H9 (cell line): Measurements from ENCODE around the gene ALKBH8. TPM values are rescaled to one million over a fixed set of nuclear protein-coding genes. Genes with fewer than 3 reads are reported as not detected.

Experiments
- DNase-seq: peaks from one replicate; pipeline ENCODE4 v3.0.0-alpha.2; 2017
- H2AFZ ChIP-seq: one replicate; pipeline ENCODE4 v1.6.1; 2013; ENCODE audit warnings: mild to moderate bottlenecking, low read length, control low read depth, moderate library complexity
- H2AK5ac ChIP-seq: 2 replicates; pipeline ENCODE4 v1.6.1; 2013; ENCODE audit warnings: low read length, control low read depth, mixed read lengths; ENCODE audit not compliant: insufficient read length
- H2BK120ac ChIP-seq: one replicate; pipeline ENCODE4 v1.6.1; 2013; ENCODE audit warnings: low read depth, mild to moderate bottlenecking, low read length, control low read depth, inconsistent platforms; ENCODE audit not compliant: poor library complexity, severe bottlenecking
- H2BK12ac ChIP-seq: 2 replicates; pipeline ENCODE4 v1.6.1; 2013; ENCODE audit warnings: low read length, control low read depth, mixed read lengths, low read depth; ENCODE audit not compliant: insufficient read length
- H2BK15ac ChIP-seq: 2 replicates; pipeline ENCODE4 v1.6.1; 2013; ENCODE audit warnings: low read depth, low read length, control low read depth
- H2BK20ac ChIP-seq: one replicate; pipeline ENCODE4 v1.6.1; 2013; ENCODE audit warnings: low read depth, mild to moderate bottlenecking, low read length, control low read depth, inconsistent platforms; ENCODE audit not compliant: poor library complexity, severe bottlenecking
- H2BK5ac ChIP-seq: 2 replicates; pipeline ENCODE4 v1.6.1; 2013; ENCODE audit warnings: low read length, control low read depth, mixed read lengths; ENCODE audit not compliant: insufficient read length
- H3K14ac ChIP-seq: 2 replicates; pipeline ENCODE4 v1.6.1; 2013; ENCODE audit warnings: low read length, control low read depth; ENCODE audit not compliant: insufficient read depth
- H3K18ac ChIP-seq: 2 replicates; pipeline ENCODE4 v1.6.1; 2013; ENCODE audit warnings: low read depth, mild to moderate bottlenecking, mixed read lengths, low read length, control low read depth; ENCODE audit not compliant: insufficient read length
- H3K23ac ChIP-seq: 2 replicates; pipeline ENCODE4 v1.6.1; 2013; ENCODE audit warnings: low read length, control low read depth, mixed read lengths, low read depth; ENCODE audit not compliant: insufficient read length
- H3K23me2 ChIP-seq: 2 replicates; pipeline ENCODE4 v1.6.1; 2013; ENCODE audit warnings: low read depth, mild to moderate bottlenecking, mixed read lengths, low read length, control low read depth; ENCODE audit not compliant: insufficient read length, poor library complexity, severe bottlenecking
- H3K27ac ChIP-seq: 2 replicates; pipeline ENCODE4 v1.5.1; 2013; ENCODE audit warnings: low read length, control low read depth, mixed read lengths, low read depth; ENCODE audit not compliant: insufficient read length
- H3K27me3 ChIP-seq: 2 replicates; pipeline ENCODE4 v1.6.1; 2013; ENCODE audit warnings: low read length, control low read depth, inconsistent platforms; ENCODE audit not compliant: insufficient read depth
- H3K4ac ChIP-seq: 2 replicates; pipeline ENCODE4 v1.6.1; 2013; ENCODE audit warnings: low read depth, mild to moderate bottlenecking, control low read depth, inconsistent platforms, low read length, moderate library complexity
- H3K4me1 ChIP-seq: 2 replicates; pipeline ENCODE4 v1.6.1; 2013; ENCODE audit warnings: low read length, control low read depth, inconsistent platforms; ENCODE audit not compliant: insufficient read depth
- H3K4me2 ChIP-seq: 2 replicates; pipeline ENCODE4 v1.6.1; 2013; ENCODE audit warnings: low read length, control low read depth, mixed read lengths; ENCODE audit not compliant: insufficient read length, insufficient read depth
- H3K56ac ChIP-seq: 2 replicates; pipeline ENCODE4 v1.6.1; 2013; ENCODE audit warnings: low read depth, mild to moderate bottlenecking, mixed read lengths, low read length, control low read depth; ENCODE audit not compliant: insufficient read length
- H3K79me1 ChIP-seq: 2 replicates; pipeline ENCODE4 v1.6.1; 2013; ENCODE audit warnings: low read depth, mild to moderate bottlenecking, moderate library complexity, low read length, control low read depth, inconsistent platforms; ENCODE audit not compliant: insufficient read depth, poor library complexity, severe bottlenecking
- H3K79me2 ChIP-seq: 2 replicates; pipeline ENCODE4 v1.6.1; 2013; ENCODE audit warnings: low read length, control low read depth, inconsistent platforms; ENCODE audit not compliant: insufficient read depth
- H3K9ac ChIP-seq: 2 replicates; pipeline ENCODE4 v1.6.1; 2013; ENCODE audit warnings: low read length, control low read depth, mixed read lengths; ENCODE audit not compliant: insufficient read length; ENCODE audit errors: extremely low read depth
- H3K9me3 ChIP-seq: one replicate; pipeline ENCODE4 v1.6.1; 2013; ENCODE audit warnings: low read depth, low read length, inconsistent platforms; ENCODE audit not compliant: control insufficient read depth
- H3T11ph ChIP-seq: one replicate; pipeline ENCODE4 v1.6.1; 2013; ENCODE audit warnings: mild to moderate bottlenecking, low read length, control low read depth, inconsistent platforms
- H4K20me1 ChIP-seq: one replicate; pipeline ENCODE4 v1.6.1; 2013; ENCODE audit not compliant: control insufficient read depth, insufficient read length, insufficient read depth
- H4K5ac ChIP-seq: 2 replicates; pipeline ENCODE4 v1.6.1; 2013; ENCODE audit warnings: low read depth, mild to moderate bottlenecking, mixed read lengths, low read length, control low read depth; ENCODE audit not compliant: insufficient read length
- H4K8ac ChIP-seq: replicated peaks from 2 replicates; pipeline ENCODE4 v1.6.1; 2013; ENCODE audit warnings: low read length, control low read depth, mixed read lengths, low read depth; ENCODE audit not compliant: insufficient read length
- H4K91ac ChIP-seq: 2 replicates; pipeline ENCODE4 v1.6.1; 2013; ENCODE audit warnings: low read depth, mild to moderate bottlenecking, moderate library complexity, mixed read lengths, low read length, control low read depth; ENCODE audit not compliant: insufficient read length
- H3K27ac Mint-ChIP-seq, 3 experiments: 2 replicates in 2 of 3; 3 replicates in 1 of 3; pipeline ENCODE4 v1.8.0; 2020 to 2021; ENCODE audit warnings: mixed read lengths in 3 of 3, mild to moderate bottlenecking in 1 of 3, moderate library complexity in 1 of 3
- H3K27me3 Mint-ChIP-seq: 2 replicates; pipeline ENCODE4 v1.8.0; 2021; ENCODE audit warnings: low read depth, mild to moderate bottlenecking, moderate library complexity, mixed read lengths
- H3K36me3 Mint-ChIP-seq, 3 experiments: 2 replicates in 2 of 3; 3 replicates in 1 of 3; pipeline ENCODE4 v1.8.0; 2020 to 2021; ENCODE audit warnings: low read depth in 3 of 3, mixed read lengths in 3 of 3; ENCODE audit not compliant: insufficient read depth in 1 of 3
- H3K4me1 Mint-ChIP-seq, 2 experiments: 2 replicates each; pipeline ENCODE4 v1.8.0; 2020; ENCODE audit warnings: mixed read lengths in 2 of 2
- H3K4me3 Mint-ChIP-seq, 2 experiments: 2 replicates in 1 of 2; 3 replicates in 1 of 2; pipeline ENCODE4 v1.8.0; 2020 to 2021; ENCODE audit warnings: mild to moderate bottlenecking in 2 of 2, mixed read lengths in 2 of 2, moderate library complexity in 1 of 2
- H3K9me3 Mint-ChIP-seq, 2 experiments: 2 replicates in 1 of 2; 3 replicates in 1 of 2; pipeline ENCODE4 v1.8.0; 2020; ENCODE audit warnings: mild to moderate bottlenecking in 2 of 2, mixed read lengths in 2 of 2, moderate library complexity in 1 of 2
- CTCF ChIP-seq: fragments of 200-600 bp; sonication (generic); conservative IDR thresholded peaks from 3 replicates; pipeline ENCODE4 v1.8.0; 2021; ENCODE audit warnings: antibody characterized with exemption, mild to moderate bottlenecking
- WGBS: extraction: QIAGEN DNeasy Blood & Tissue Kit; methylation state at CpG from one replicate; pipeline ENCODE4 v1.1.7; 2013; ENCODE audit warnings: missing lambda C conversion rate, low lambda C conversion rate, mixed read lengths; ENCODE audit not compliant: insufficient read length; ENCODE audit errors: extremely low coverage; 5-methylcytosine and 5-hydroxymethylcytosine counted together
- total RNA-seq: library from RNA; stranded (reverse); gene quantifications from 2 replicates; pipeline ENCODE4 v1.2.1, GENCODE V29; 2021

ALKBH8 gene
- total RNA-seq, 1 experiment from 2014 or later, result 12.7 TPM

DNA sequence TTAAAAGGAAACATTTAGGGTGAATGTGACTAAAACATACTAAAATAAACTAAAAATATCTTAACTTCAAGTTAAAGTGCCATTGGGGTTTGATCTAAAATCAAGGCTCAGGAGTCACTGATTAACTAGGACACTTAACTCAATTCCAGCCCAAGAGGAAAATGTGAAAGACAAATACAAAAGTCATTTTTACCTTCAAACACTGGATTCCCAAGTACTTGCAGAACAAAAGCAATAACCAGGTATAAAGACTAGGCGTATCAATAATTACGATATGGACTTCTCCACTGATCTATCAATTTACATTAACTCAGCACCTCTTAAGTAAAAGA, 15.6 kb downstream of the ALKBH8 start:
- Histone ChIP-seq H3K4me2 (no peak overlapping the region), H2BK120ac (no peak overlapping the region), H4K20me1 (no peaks in the 10 kb centered on the region), H3K4me1 (no peaks in the 10 kb centered on the region), H3K9me3 (no peaks in the 10 kb centered on the region), H3K23ac (no peak overlapping the region), H3K79me2 (no peaks in the 10 kb centered on the region), H2AFZ (no peak overlapping the region), H3K23me2 (no peaks in the 10 kb centered on the region), H2BK20ac (no peak overlapping the region), H2BK5ac (no peak overlapping the region), H4K91ac (no peak overlapping the region), H3K9ac (no peak overlapping the region), H3K56ac (no peak overlapping the region), H3K27me3 (no peaks in the 10 kb centered on the region), H4K5ac (no peak overlapping the region), H3K18ac (no peak overlapping the region), H3T11ph (no peak overlapping the region), H3K27ac (no peak overlapping the region), H3K79me1 (no peaks in the 10 kb centered on the region), H3K4ac (no peak overlapping the region), H2AK5ac (no peak overlapping the region), H2BK12ac (no peak overlapping the region), H2BK15ac (no peak overlapping the region), H4K8ac (no peak overlapping the region), H3K14ac (no peak overlapping the region)
- no peaks in the 10 kb centered on the region for H3K27me3 Mint-ChIP-seq
- no peaks in the 10 kb centered on the region for H3K9me3 Mint-ChIP-seq
- no CpG with 5 or more reads among the region's 2 CpGs for WGBS
- no peak overlapping the region for H3K27ac Mint-ChIP-seq
- H3K4me1 Mint-ChIP-seq, result no peaks in the 10 kb centered on the region
- H3K36me3 Mint-ChIP-seq, result peaks cover 0 to 30% (median 16%) of the 10 kb centered on the region in 3 experiments; a peak in 5 of 7 replicates
- no peak for TF ChIP-seq CTCF
- H3K4me3 Mint-ChIP-seq, result no peak overlapping the region
- DNase-seq, result no peak
